PC-9 (cell line): ENCODE results near the gene DIP2C. TPM values are rescaled to one million over a fixed set of nuclear protein-coding genes. Genes with fewer than 3 reads are reported as not detected.

ENCODE experiments used
- BruUV-seq: library from RNA; stranded (reverse); fragments of 400-500 nt; replicated peaks from 2 replicates; lab custom pipeline; 2021; lab: Mats Ljungman, UMichigan
- CTCF ChIA-PET: fragments of 300-600 bp; sonication (Branson Sonifier 250); formaldehyde crosslinking; loops from one replicate; lab custom pipeline; 2022; ENCODE audit warnings: antibody characterized with exemption; lab: Charles Lee
- POLR2A ChIA-PET: fragments of 300-600 bp; sonication (Branson Sonifier 250); formaldehyde crosslinking; loops from one replicate; lab custom pipeline; 2022; ENCODE audit warnings: antibody characterized with exemption; ENCODE audit not compliant: unreplicated experiment; lab: Charles Lee
- DNase-seq, 2 experiments: peaks; one replicate each; pipeline versions ENCODE4 v3.0.0 to v3.0.0-alpha.2; 2015 to 2022; ENCODE audit warnings: mixed read lengths in 1 of 2
- H2AFZ ChIP-seq: fragments of 200-600 bp; sonication (generic); 2 replicates; pipeline ENCODE4 v1.8.1; 2017; ENCODE audit warnings: antibody characterized with exemption
- H3F3A ChIP-seq: fragments of 200-600 bp; sonication (generic); 2 replicates; pipeline ENCODE4 v1.8.1; 2017; ENCODE audit warnings: antibody characterized with exemption, mild to moderate bottlenecking, low read depth; ENCODE audit not compliant: insufficient read depth
- H3K27ac ChIP-seq: fragments of 200-600 bp; sonication (generic); 2 replicates; pipeline ENCODE4 v1.6.1; 2016; ENCODE audit warnings: mixed run types
- H3K27me3 ChIP-seq: fragments of 200-600 bp; sonication (generic); 2 replicates; pipeline ENCODE4 v1.6.1; 2016; ENCODE audit warnings: low read depth, mixed run types; ENCODE audit not compliant: insufficient read depth
- H3K36me3 ChIP-seq: fragments of 200-600 bp; sonication (generic); 2 replicates; pipeline ENCODE4 v1.6.1; 2016; ENCODE audit warnings: low read depth, mixed run types
- H3K4me1 ChIP-seq: fragments of 200-600 bp; sonication (generic); replicated peaks from 2 replicates; pipeline ENCODE4 v1.6.1; 2016; ENCODE audit warnings: mixed run types; ENCODE audit not compliant: insufficient read depth
- H3K4me2 ChIP-seq: fragments of 200-600 bp; sonication (generic); 2 replicates; pipeline ENCODE4 v1.6.1; 2017; ENCODE audit warnings: mixed run types
- H3K4me3 ChIP-seq: fragments of 200-600 bp; sonication (generic); 2 replicates; pipeline ENCODE4 v1.6.1; 2016; ENCODE audit warnings: mixed run types
- H3K79me2 ChIP-seq: fragments of 200-600 bp; sonication (generic); 2 replicates; pipeline ENCODE4 v1.6.1; 2017; ENCODE audit warnings: low read depth, mixed run types
- H3K9me2 ChIP-seq: fragments of 200-600 bp; sonication (generic); 2 replicates; pipeline ENCODE4 v1.8.1; 2017; ENCODE audit warnings: mild to moderate bottlenecking; ENCODE audit not compliant: insufficient read depth
- H3K9me3 ChIP-seq: fragments of 200-600 bp; sonication (generic); 2 replicates; pipeline ENCODE4 v1.8.1; 2016; ENCODE audit warnings: low read depth; ENCODE audit not compliant: insufficient read depth
- H4K20me1 ChIP-seq: fragments of 200-600 bp; sonication (generic); 2 replicates; pipeline ENCODE4 v1.8.1; 2017; ENCODE audit not compliant: insufficient read depth
- EZH2 ChIP-seq: fragments of 200-600 bp; sonication (generic); IDR thresholded peaks from 2 replicates; pipeline ENCODE4 v1.8.0; 2017; ENCODE audit warnings: antibody characterized with exemption, low read depth
- intact Hi-C: fragments of 100-400 bp; cut with micrococcal nuclease; formaldehyde crosslinking; loops from one replicate; pipeline ENCODE4 v1.10.0; 2022; ENCODE audit not compliant: unreplicated experiment
- total RNA-seq: library from RNA; stranded (reverse); gene quantifications from 2 replicates; pipeline ENCODE4 v1.2.3, GENCODE V29; 2021
- TF ChIP-seq, protein P1 (sequence below): fragments of 200-600 bp; sonication (generic); conservative IDR thresholded peaks from 2 replicates; pipeline ENCODE4 v1.6.1; 2017; ENCODE audit warnings: mixed run types, antibody characterized with exemption, mild to moderate bottlenecking, moderate library complexity

The DIP2C gene
- total RNA-seq, 1 experiment from 2014 or later = 0.83 TPM

DNA sequence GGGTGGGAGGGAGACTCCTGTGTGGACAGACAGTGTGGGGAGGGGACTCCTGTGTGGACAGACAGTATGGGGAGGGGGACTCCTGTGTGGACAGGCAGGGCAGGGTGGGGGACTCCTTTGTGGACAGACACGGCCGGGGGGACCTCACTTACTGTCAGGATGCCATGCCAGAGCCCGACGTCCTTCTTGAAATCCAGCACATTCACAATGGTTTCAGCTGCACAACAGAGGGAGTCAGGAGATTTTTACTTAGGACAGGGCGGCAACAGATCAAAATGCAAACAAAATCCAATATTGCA lies 301.9 kb downstream of the DIP2C start:
- Histone ChIP-seq H3F3A (no peaks in the 10 kb centered on the region), H3K9me3 (no peaks in the 10 kb centered on the region), H3K9me2 (no peaks in the 10 kb centered on the region), H3K36me3 (no peaks in the 10 kb centered on the region), H3K27me3 (peaks cover 48% of the 10 kb centered on the region), H3K4me3 (no peak overlapping the region), H4K20me1 (no peaks in the 10 kb centered on the region), H3K4me1 (no peaks in the 10 kb centered on the region), H3K27ac (no peak overlapping the region), H3K79me2 (no peaks in the 10 kb centered on the region), H2AFZ (no peak overlapping the region), H3K4me2 (no peak overlapping the region)
- intact Hi-C loops = no loop called here
- DNase-seq = no peak
- no TSS peak for BruUV-seq
- CTCF ChIA-PET = no interaction called here
- TF ChIP-seq EZH2 = no peak
- TF ChIP-seq, protein P1, sequence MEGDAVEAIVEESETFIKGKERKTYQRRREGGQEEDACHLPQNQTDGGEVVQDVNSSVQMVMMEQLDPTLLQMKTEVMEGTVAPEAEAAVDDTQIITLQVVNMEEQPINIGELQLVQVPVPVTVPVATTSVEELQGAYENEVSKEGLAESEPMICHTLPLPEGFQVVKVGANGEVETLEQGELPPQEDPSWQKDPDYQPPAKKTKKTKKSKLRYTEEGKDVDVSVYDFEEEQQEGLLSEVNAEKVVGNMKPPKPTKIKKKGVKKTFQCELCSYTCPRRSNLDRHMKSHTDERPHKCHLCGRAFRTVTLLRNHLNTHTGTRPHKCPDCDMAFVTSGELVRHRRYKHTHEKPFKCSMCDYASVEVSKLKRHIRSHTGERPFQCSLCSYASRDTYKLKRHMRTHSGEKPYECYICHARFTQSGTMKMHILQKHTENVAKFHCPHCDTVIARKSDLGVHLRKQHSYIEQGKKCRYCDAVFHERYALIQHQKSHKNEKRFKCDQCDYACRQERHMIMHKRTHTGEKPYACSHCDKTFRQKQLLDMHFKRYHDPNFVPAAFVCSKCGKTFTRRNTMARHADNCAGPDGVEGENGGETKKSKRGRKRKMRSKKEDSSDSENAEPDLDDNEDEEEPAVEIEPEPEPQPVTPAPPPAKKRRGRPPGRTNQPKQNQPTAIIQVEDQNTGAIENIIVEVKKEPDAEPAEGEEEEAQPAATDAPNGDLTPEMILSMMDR = no peak
- POLR2A ChIA-PET = no interaction called here

DNA sequence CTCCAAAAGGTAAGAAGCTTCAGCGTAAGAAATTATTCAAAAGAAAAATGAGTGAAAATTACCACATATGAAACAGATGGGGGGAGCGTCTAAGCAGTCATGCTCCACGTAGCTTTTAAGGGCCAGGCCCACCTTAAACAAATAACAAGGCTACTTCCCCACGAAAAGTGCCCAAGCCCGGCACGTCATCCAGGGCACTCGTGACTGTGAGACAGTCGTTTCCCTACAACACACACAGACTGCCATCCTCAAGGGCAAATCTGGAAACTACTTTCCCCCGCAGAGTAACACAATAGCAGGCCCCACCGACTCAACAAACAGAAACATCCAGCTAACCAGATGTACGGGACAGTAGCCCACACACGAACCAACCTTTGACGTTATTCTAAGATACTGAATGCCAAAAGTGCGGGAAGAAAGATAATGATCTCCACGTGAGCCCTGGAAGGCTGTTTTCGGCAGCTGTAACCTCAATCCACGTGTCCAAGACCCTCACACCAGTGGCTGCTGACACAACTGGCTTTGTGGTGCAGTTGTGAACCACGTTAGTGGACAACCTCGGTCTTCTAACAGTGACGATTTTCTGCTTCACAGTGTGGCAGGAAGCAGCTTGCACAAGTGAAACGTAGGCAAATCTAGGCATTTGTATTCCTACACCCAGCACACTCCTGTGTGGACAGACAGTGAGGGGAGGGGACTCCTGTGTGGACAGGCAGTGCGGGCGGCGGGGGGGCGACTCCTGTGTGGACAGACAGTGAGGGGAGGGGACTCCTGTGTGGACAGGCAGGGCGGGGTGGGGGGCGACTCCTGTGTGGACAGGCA lies 302.5 kb downstream of the DIP2C start:
- Histone ChIP-seq H3K27me3 (peaks cover 51% of the 10 kb centered on the region), H2AFZ (no peak overlapping the region), H3K4me2 (no peak overlapping the region), H3F3A (no peaks in the 10 kb centered on the region), H4K20me1 (no peaks in the 10 kb centered on the region), H3K36me3 (no peaks in the 10 kb centered on the region), H3K4me3 (no peak overlapping the region), H3K79me2 (no peaks in the 10 kb centered on the region), H3K9me2 (no peaks in the 10 kb centered on the region), H3K27ac (no peak overlapping the region), H3K4me1 (no peaks in the 10 kb centered on the region), H3K9me3 (no peaks in the 10 kb centered on the region)
- intact Hi-C loops = no loop called here
- CTCF ChIA-PET = no interaction called here
- POLR2A ChIA-PET = no interaction called here
- no peak for DNase-seq
- no TSS peak for BruUV-seq
- TF ChIP-seq, protein P1 = no peak
- no peak for TF ChIP-seq EZH2

DNA sequence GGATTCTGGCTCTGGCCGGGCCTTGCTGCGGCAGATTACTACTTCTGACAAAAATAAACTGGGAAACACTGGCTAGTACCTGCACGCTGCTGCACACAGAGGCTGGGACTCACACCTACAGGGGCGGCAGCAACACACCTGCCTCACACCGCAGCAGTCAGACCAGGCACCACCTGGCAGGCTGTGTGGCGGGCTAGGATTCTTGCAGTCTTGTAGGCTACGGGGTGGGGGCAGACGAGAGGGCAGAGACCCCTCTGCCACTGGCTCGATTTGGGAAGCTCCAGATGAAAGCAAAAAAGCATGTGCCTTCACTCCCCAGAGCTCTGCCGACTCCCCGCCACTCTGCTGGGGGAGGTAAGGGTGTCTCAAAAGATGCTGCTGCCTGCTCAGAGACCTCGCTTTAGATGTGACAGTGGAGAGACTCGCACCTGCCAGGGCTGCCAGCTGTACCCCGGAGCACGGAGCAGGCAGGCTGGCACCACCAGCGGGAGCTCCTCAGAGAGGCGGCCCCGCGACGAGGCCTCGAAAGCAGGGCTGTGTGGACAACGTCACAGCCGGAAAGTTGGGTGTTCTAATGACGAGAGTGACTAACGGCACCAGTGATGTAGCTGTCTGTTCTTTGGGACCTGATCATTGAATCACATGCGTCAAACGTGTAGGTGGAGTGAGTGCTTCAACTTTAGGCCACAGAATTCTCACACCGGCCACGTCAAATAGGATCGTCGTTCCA lies 303.7 kb downstream of the DIP2C start:
- TF ChIP-seq, protein P1 = no peak
- TF ChIP-seq EZH2 = no peak
- no peak overlapping the region for H3K4me3 ChIP-seq
- intact Hi-C loops = no loop called here
- BruUV-seq = no TSS peak
- no peaks in the 10 kb centered on the region for H3K36me3 ChIP-seq
- H3K9me3 ChIP-seq = no peaks in the 10 kb centered on the region
- peaks cover 57% of the 10 kb centered on the region for H3K27me3 ChIP-seq
- H3F3A ChIP-seq = no peaks in the 10 kb centered on the region
- no peak for DNase-seq
- H3K9me2 ChIP-seq = no peaks in the 10 kb centered on the region
- POLR2A ChIA-PET = no interaction called here
- no peak overlapping the region for H3K27ac ChIP-seq
- CTCF ChIA-PET = no interaction called here
- H2AFZ ChIP-seq = no peak overlapping the region
- H4K20me1 ChIP-seq = no peaks in the 10 kb centered on the region
- H3K4me2 ChIP-seq = no peak overlapping the region
- H3K79me2 ChIP-seq = no peaks in the 10 kb centered on the region
- no peaks in the 10 kb centered on the region for H3K4me1 ChIP-seq
